ENCODE results near the gene FTO.
A peak's percentile ranks its signal among the peaks of the same experiment; 100 is the strongest.
"Not testable (repeated sequence)": the region's sequence is repeated elsewhere in the genome, so short reads cannot be mapped to it uniquely, and the experiment has no call there.

The FTO gene

GRCh38 chr16:53872248-53873221 lies 168.6 kb downstream of the FTO start:
- DNase-seq, result no peak

GRCh38 chr16:53876811-53877210 lies 172.9 kb downstream of the FTO start:
- no peak for DNase-seq

GRCh38 chr16:53878216-53878615 lies 174.3 kb downstream of the FTO start:
- DNase-seq, result no peak

- DNase-seq, result no peak
Measured at GRCh38 chr16:53881371-53881770, 177.4 kb downstream of the FTO start.

GRCh38 chr16:53882310-53882709 lies 178.4 kb downstream of the FTO start:
- no peak for DNase-seq

GRCh38 chr16:53884748-53885147 lies 180.8 kb downstream of the FTO start:
- DNase-seq, result no peak

GRCh38 chr16:53886482-53887378 lies 182.8 kb downstream of the FTO start:
- DNase-seq, result no peak

- no peak for DNase-seq
Measured at GRCh38 chr16:53888222-53888621, 184.3 kb downstream of the FTO start.

- DNase-seq, result not testable (repeated sequence)
Measured at GRCh38 chr16:53890877-53891276, 186.9 kb downstream of the FTO start.

GRCh38 chr16:53891409-53892139 lies 187.6 kb downstream of the FTO start:
- no peak for DNase-seq

GRCh38 chr16:53892155-53892554 lies 188.2 kb downstream of the FTO start:
- DNase-seq, result peak; percentile 39 to 43

- DNase-seq, result no peak
Measured at GRCh38 chr16:53893731-53894435, 189.9 kb downstream of the FTO start.

GRCh38 chr16:53894686-53895085 lies 190.7 kb downstream of the FTO start:
- DNase-seq, result no peak

- DNase-seq, result no peak
Measured at GRCh38 chr16:53895433-53895832, 191.5 kb downstream of the FTO start.

- no peak for DNase-seq
Measured at GRCh38 chr16:53895851-53896250, 191.9 kb downstream of the FTO start.

GRCh38 chr16:53896722-53897121 lies 192.8 kb downstream of the FTO start:
- no peak for DNase-seq

- no peak for DNase-seq
Measured at GRCh38 chr16:53898993-53899392, 195.0 kb downstream of the FTO start.

- DNase-seq, result no peak
Measured at GRCh38 chr16:53899431-53899830, 195.5 kb downstream of the FTO start.

GRCh38 chr16:53900667-53901066 lies 196.7 kb downstream of the FTO start:
- DNase-seq, result no peak

GRCh38 chr16:53901408-53901807 lies 197.5 kb downstream of the FTO start:
- no peak for DNase-seq

- no peak for DNase-seq
Measured at GRCh38 chr16:53904533-53904932, 200.6 kb downstream of the FTO start.

GRCh38 chr16:53905028-53905427 lies 201.1 kb downstream of the FTO start:
- DNase-seq, result no peak
